Suprapubic skin (tissue), 4 donors: ENCODE data around the gene CLTB.

ENCODE experiments used
- EP300 ChIP-seq: sonication (generic); formaldehyde crosslinking; IDR thresholded peaks from one replicate; pipeline ENCODE4 v1.6.1; 2017; ENCODE audit warnings: antibody characterized with exemption
- POLR2A ChIP-seq, 2 donors: fragments of 450-650 bp; IDR thresholded peaks; one replicate each; pipeline ENCODE4 v1.6.1; 2017; ENCODE audit warnings: antibody characterized with exemption in 2 of 2, mild to moderate bottlenecking in 2 of 2, moderate library complexity in 2 of 2
- POLR2AphosphoS5 ChIP-seq, 3 donors: sonication (generic); formaldehyde crosslinking; IDR thresholded peaks; one replicate each; pipeline ENCODE4 v1.6.1; 2017; ENCODE audit warnings: antibody characterized with exemption in 3 of 3
- TF ChIP-seq, protein P1 (sequence below), 2 donors: fragments of 200-600 bp in 1 of 2; fragments of 450-650 bp in 1 of 2; sonication (generic) in 1 of 2; IDR thresholded peaks; one replicate each; pipeline ENCODE4 v1.5.1; 2016 to 2019; ENCODE audit warnings: antibody characterized with exemption in 2 of 2, mild to moderate bottlenecking in 1 of 2, moderate library complexity in 1 of 2

- no peak for TF ChIP-seq POLR2A (IDR thresholded peaks at IDR 0.05)
- TF ChIP-seq, protein P1, sequence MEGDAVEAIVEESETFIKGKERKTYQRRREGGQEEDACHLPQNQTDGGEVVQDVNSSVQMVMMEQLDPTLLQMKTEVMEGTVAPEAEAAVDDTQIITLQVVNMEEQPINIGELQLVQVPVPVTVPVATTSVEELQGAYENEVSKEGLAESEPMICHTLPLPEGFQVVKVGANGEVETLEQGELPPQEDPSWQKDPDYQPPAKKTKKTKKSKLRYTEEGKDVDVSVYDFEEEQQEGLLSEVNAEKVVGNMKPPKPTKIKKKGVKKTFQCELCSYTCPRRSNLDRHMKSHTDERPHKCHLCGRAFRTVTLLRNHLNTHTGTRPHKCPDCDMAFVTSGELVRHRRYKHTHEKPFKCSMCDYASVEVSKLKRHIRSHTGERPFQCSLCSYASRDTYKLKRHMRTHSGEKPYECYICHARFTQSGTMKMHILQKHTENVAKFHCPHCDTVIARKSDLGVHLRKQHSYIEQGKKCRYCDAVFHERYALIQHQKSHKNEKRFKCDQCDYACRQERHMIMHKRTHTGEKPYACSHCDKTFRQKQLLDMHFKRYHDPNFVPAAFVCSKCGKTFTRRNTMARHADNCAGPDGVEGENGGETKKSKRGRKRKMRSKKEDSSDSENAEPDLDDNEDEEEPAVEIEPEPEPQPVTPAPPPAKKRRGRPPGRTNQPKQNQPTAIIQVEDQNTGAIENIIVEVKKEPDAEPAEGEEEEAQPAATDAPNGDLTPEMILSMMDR (IDR thresholded peaks at IDR 0.05), result no peak
- no peak for TF ChIP-seq EP300
- TF ChIP-seq POLR2AphosphoS5 (IDR thresholded peaks at IDR 0.05), result no peak
These were observed 33.6 kb downstream of the CLTB start for GRCh38 chr5:176382721-176383120.
